Endothelial cell of umbilical vein (primary cell): Measurements from ENCODE around the gene CACNA2D3. TPM values are rescaled to one million over a fixed set of nuclear protein-coding genes. Genes with fewer than 3 reads are reported as not detected.

Experiments
- BruUV-seq: library from RNA; stranded (reverse); fragments of 400-500 nt; replicated peaks from 2 replicates; lab custom pipeline; 2021; lab: Mats Ljungman, UMichigan
- CTCF ChIA-PET: fragments of 300-600, 350-600 bp; sonication (Branson Sonifier 250); formaldehyde crosslinking; loops from one replicate; lab custom pipeline; 2021; ENCODE audit warnings: antibody characterized with exemption, inconsistent platforms; lab: Charles Lee
- POLR2A ChIA-PET: fragments of 300-600, 350-600 bp; sonication (Branson Sonifier 250); formaldehyde crosslinking; loops from one replicate; lab custom pipeline; 2021; ENCODE audit warnings: antibody characterized with exemption, inconsistent platforms; lab: Charles Lee
- DNase-seq: peaks from one replicate; pipeline ENCODE4 v3.0.0-alpha.2; 2011; ENCODE audit warnings: low read depth, low spot score
- FAIRE-seq: peaks from 2 replicates; lab custom pipeline; 2011; peaks lifted over from hg19 to GRCh38; lab: Jason Lieb, UNC
- H2AFZ ChIP-seq: 2 replicates; pipeline ENCODE4 v1.6.0; 2012; ENCODE audit warnings: low read depth, low read length, control low read depth, inconsistent platforms
- H3K27ac ChIP-seq: 2 replicates; pipeline ENCODE4 v1.5.1; 2011; ENCODE audit warnings: low read depth, mild to moderate bottlenecking, control low read depth, low read length, moderate library complexity; ENCODE audit not compliant: insufficient read depth
- H3K27me3 ChIP-seq, 2 experiments: 2 replicates each; pipeline versions ENCODE4 v1.6.0 to v1.6.1; 2011; ENCODE audit warnings: low read length in 2 of 2, mixed read lengths in 1 of 2; ENCODE audit not compliant: control insufficient read depth in 2 of 2, insufficient read depth in 2 of 2
- H3K36me3 ChIP-seq, 2 experiments: 2 replicates in 1 of 2; 3 replicates in 1 of 2; pipeline ENCODE4 v1.5.1; 2011; ENCODE audit warnings: low read length in 2 of 2, mild to moderate bottlenecking in 1 of 2, moderate library complexity in 1 of 2; ENCODE audit not compliant: control insufficient read depth in 2 of 2, insufficient read depth in 2 of 2; ENCODE audit errors: extremely low read depth in 1 of 2
- H3K4me1 ChIP-seq: 3 replicates; pipeline ENCODE4 v1.5.1; 2011; ENCODE audit warnings: mild to moderate bottlenecking, low read length; ENCODE audit not compliant: control insufficient read depth, insufficient read depth; ENCODE audit errors: extremely low read depth
- H3K4me2 ChIP-seq: 2 replicates; pipeline ENCODE4 v1.6.1; 2011; ENCODE audit warnings: low read length, control low read depth, mixed read lengths; ENCODE audit not compliant: insufficient read depth
- H3K4me3 ChIP-seq, 3 experiments: fragments of 200-600 bp in 1 of 3; sonication (generic), shearing (Covaris generic) in 1 of 3; replicated peaks in 1 of 3; 2 replicates each; pipeline ENCODE4 v1.5.1; 2011 to 2016; ENCODE audit warnings: control low read depth in 3 of 3, low read length in 3 of 3, mild to moderate bottlenecking in 2 of 3, inconsistent platforms in 1 of 3, low read depth in 1 of 3, moderate library complexity in 1 of 3; ENCODE audit not compliant: insufficient read depth in 1 of 3
- H3K79me2 ChIP-seq: 2 replicates; pipeline ENCODE4 v1.6.0; 2012; ENCODE audit warnings: low read length, inconsistent platforms; ENCODE audit not compliant: control insufficient read depth, insufficient read depth
- H3K9ac ChIP-seq: replicated peaks from 2 replicates; pipeline ENCODE3; 2011; ENCODE audit warnings: low read length, control low read depth; ENCODE audit not compliant: insufficient read depth; ENCODE audit errors: extremely low read depth
- H3K9me1 ChIP-seq: replicated peaks from 3 replicates; pipeline ENCODE4 v1.6.0; 2011; ENCODE audit warnings: mild to moderate bottlenecking, low read length; ENCODE audit not compliant: control insufficient read depth, insufficient read depth; ENCODE audit errors: extremely low read depth
- H3K9me3 ChIP-seq: replicated peaks from 2 replicates; pipeline ENCODE4 v1.5.1; 2012; ENCODE audit warnings: low read length, inconsistent platforms; ENCODE audit not compliant: control insufficient read depth, insufficient read depth
- H4K20me1 ChIP-seq: replicated peaks from 2 replicates; pipeline ENCODE3; 2011; ENCODE audit warnings: mild to moderate bottlenecking, low read length; ENCODE audit not compliant: control insufficient read depth, insufficient read depth; ENCODE audit errors: extremely low read depth
- EZH2 ChIP-seq: IDR thresholded peaks from 2 replicates; pipeline ENCODE4 v1.6.1; 2012; ENCODE audit warnings: borderline replicate concordance, low read depth, mild to moderate bottlenecking, moderate library complexity, low read length, inconsistent platforms; ENCODE audit not compliant: severe bottlenecking
- FOS ChIP-seq: IDR thresholded peaks from 2 replicates; pipeline ENCODE4 v1.6.1; 2011; ENCODE audit warnings: mild to moderate bottlenecking, low read length, moderate library complexity, borderline replicate concordance; ENCODE audit not compliant: insufficient read depth
- GATA2 ChIP-seq: IDR thresholded peaks from 2 replicates; pipeline ENCODE4 v1.7.0; 2011; ENCODE audit warnings: low read depth, mild to moderate bottlenecking, moderate library complexity, mixed read lengths, low read length; ENCODE audit not compliant: insufficient read length, insufficient read depth
- JUN ChIP-seq: IDR thresholded peaks from 2 replicates; pipeline ENCODE4 v1.6.1; 2011; ENCODE audit warnings: borderline replicate concordance, low read depth; ENCODE audit not compliant: insufficient read length, insufficient read depth
- MYC ChIP-seq: IDR thresholded peaks from one replicate; pipeline ENCODE4 v1.6.1; 2011; ENCODE audit warnings: mild to moderate bottlenecking, low read depth, low read length
- POLR2A ChIP-seq: IDR thresholded peaks from 2 replicates; pipeline ENCODE4 v1.6.1; 2012; ENCODE audit warnings: low read depth, mild to moderate bottlenecking, control low read depth, low read length
- POLR2AphosphoS5 ChIP-seq: IDR thresholded peaks from 2 replicates; pipeline ENCODE4 v1.6.1; 2012; ENCODE audit warnings: low read depth, mild to moderate bottlenecking, control low read depth, low read length, moderate library complexity; ENCODE audit not compliant: insufficient read depth
- dilution Hi-C: fragments of 300-500 bp; cut with MboI; formaldehyde crosslinking; loops from one replicate; pipeline ENCODE4 v1.15.0; 2019; ENCODE audit warnings: low sequenced_read_pairs; ENCODE audit not compliant: extremely low pct_ligation_motif_present
- intact Hi-C: fragments of 100-400 bp; cut with micrococcal nuclease; formaldehyde crosslinking; loops from one replicate; pipeline ENCODE4 v1.10.0; 2022
- polyA plus RNA-seq, 4 experiments: library from polyadenylated mRNA; depleted of rRNA in 3 of 4; stranded (reverse) in 3 of 4; unstranded in 1 of 4; fragments of >200 nt; gene quantifications; 2 replicates each; pipeline versions ENCODE4 v1.2.1 to v1.2.3, GENCODE V29; 2011 to 2012; ENCODE audit warnings: missing spikeins in 1 of 4
- total RNA-seq: library from RNA; stranded (reverse); gene quantifications from 2 replicates; pipeline ENCODE4 v1.2.3, GENCODE V29; 2021
- TF ChIP-seq, protein P1 (sequence below), 2 donors: IDR thresholded peaks; 1 replicate in 1 of 2; 2 replicates in 1 of 2; pipeline ENCODE4 v1.5.1; 2011; ENCODE audit warnings: low read length in 2 of 2, mild to moderate bottlenecking in 2 of 2, moderate library complexity in 2 of 2, control low read depth in 1 of 2, inconsistent platforms in 1 of 2, low read depth in 1 of 2; ENCODE audit not compliant: insufficient read depth in 1 of 2; ENCODE audit errors: extremely low read depth in 1 of 2
- TF ChIP-seq, protein P2 (sequence below): IDR thresholded peaks from 2 replicates; pipeline ENCODE4 v1.6.1; 2011; ENCODE audit not compliant: insufficient read depth, insufficient read length

The CACNA2D3 gene
- total and polyA plus RNA-seq, 2 donors (not counting 3 experiments of a cell fraction or from before 2014, with no cell fraction given), result not detected

DNA sequence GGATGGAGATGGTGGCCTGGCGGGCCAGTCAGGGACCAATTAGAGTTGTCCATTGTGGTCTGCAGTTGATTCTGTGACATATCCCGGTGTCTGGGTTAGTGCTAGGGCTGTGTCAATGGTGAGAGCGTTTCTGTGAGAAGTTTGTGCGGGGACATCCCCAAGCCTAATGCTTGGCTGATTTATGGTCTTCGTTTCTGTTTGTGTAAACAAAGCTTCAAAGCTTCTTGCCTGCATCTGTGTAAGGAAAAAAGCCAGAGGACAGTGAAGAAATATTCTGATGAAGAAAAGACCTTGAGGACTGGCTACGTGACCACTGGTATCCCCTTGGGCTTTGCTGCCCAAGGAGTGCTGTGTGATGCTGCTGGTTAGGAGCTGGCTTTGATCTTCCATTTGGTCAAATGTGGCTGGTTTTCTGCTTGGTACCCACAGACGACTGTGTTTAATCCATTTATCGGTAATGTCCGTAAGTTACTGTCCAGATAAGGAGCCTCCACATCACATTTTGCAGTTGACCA, 880.1 kb downstream of the CACNA2D3 start:
- DNase-seq (no peak), FAIRE-seq (no peak)
- CTCF ChIA-PET, result no interaction called here
- no peak overlapping the region for H3K4me2 ChIP-seq
- H3K9me3 ChIP-seq, result peaks cover 2% of the 10 kb centered on the region
- BruUV-seq, result no TSS peak
- H3K36me3 ChIP-seq, result no peaks in the 10 kb centered on the region
- intact Hi-C loops (no loop called here), dilution Hi-C loops (no loop called here)
- no peak overlapping the region for H3K4me3 ChIP-seq
- H3K27me3 ChIP-seq, result no peaks in the 10 kb centered on the region
- H2AFZ ChIP-seq, result no peak overlapping the region
- no peaks in the 10 kb centered on the region for H3K4me1 ChIP-seq
- TF ChIP-seq POLR2A, result no peak
- no peak for TF ChIP-seq FOS
- TF ChIP-seq POLR2AphosphoS5, result no peak
- no peak for TF ChIP-seq JUN
- TF ChIP-seq, protein P1, sequence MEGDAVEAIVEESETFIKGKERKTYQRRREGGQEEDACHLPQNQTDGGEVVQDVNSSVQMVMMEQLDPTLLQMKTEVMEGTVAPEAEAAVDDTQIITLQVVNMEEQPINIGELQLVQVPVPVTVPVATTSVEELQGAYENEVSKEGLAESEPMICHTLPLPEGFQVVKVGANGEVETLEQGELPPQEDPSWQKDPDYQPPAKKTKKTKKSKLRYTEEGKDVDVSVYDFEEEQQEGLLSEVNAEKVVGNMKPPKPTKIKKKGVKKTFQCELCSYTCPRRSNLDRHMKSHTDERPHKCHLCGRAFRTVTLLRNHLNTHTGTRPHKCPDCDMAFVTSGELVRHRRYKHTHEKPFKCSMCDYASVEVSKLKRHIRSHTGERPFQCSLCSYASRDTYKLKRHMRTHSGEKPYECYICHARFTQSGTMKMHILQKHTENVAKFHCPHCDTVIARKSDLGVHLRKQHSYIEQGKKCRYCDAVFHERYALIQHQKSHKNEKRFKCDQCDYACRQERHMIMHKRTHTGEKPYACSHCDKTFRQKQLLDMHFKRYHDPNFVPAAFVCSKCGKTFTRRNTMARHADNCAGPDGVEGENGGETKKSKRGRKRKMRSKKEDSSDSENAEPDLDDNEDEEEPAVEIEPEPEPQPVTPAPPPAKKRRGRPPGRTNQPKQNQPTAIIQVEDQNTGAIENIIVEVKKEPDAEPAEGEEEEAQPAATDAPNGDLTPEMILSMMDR (IDR thresholded peaks at IDR 0.05; ENCODE audit: extremely low read depth in 1 of 2, insufficient read depth in 1 of 2, low read depth in 1 of 2, low read length in 2 of 2), result no peak
- TF ChIP-seq GATA2, result no peak
- no peak for TF ChIP-seq MYC
- TF ChIP-seq, protein P2, sequence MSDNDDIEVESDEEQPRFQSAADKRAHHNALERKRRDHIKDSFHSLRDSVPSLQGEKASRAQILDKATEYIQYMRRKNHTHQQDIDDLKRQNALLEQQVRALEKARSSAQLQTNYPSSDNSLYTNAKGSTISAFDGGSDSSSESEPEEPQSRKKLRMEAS, result no peak
- TF ChIP-seq EZH2, result no peak
- no peak overlapping the region for H3K27ac ChIP-seq
- no peaks in the 10 kb centered on the region for H4K20me1 ChIP-seq
- H3K79me2 ChIP-seq, result no peaks in the 10 kb centered on the region
- H3K9ac ChIP-seq, result no peak overlapping the region
- POLR2A ChIA-PET, result no interaction called here
- no peaks in the 10 kb centered on the region for H3K9me1 ChIP-seq
